Thyroid gland (tissue), 4 donors: ENCODE measurements around the gene ZDHHC17.

Experiments
- CTCF ChIP-seq, 6 experiments: fragments of 200-600 bp in 3 of 6; fragments of 450-650 bp in 3 of 6; sonication (generic) in 3 of 6; IDR thresholded peaks; one replicate each; pipeline ENCODE4 v1.5.1; 2016 to 2019; ENCODE audit warnings: antibody characterized with exemption in 6 of 6, mild to moderate bottlenecking in 2 of 6, inconsistent platforms in 1 of 6, moderate library complexity in 1 of 6
- POLR2A ChIP-seq, 2 donors: fragments of 450-650 bp; IDR thresholded peaks; one replicate each; pipeline ENCODE4 v1.6.1; 2017; ENCODE audit warnings: antibody characterized with exemption in 2 of 2, mild to moderate bottlenecking in 2 of 2, moderate library complexity in 1 of 2

GRCh38 chr12:76860256-76860655 lies 96.3 kb downstream of the ZDHHC17 start:
- TF ChIP-seq POLR2A (IDR thresholded peaks at IDR 0.05) = no peak
- no peak for TF ChIP-seq CTCF (IDR thresholded peaks at IDR 0.05)
